PFSK-1 (cell line): ENCODE results near the gene DHRS2.

ENCODE experiments used
- POLR2AphosphoS5 ChIP-seq: IDR thresholded peaks from 2 replicates; pipeline ENCODE4 v1.6.1; 2012; ENCODE audit warnings: low read depth, mild to moderate bottlenecking, control low read depth, low read length, moderate library complexity
- SIN3A ChIP-seq: IDR thresholded peaks from 2 replicates; pipeline ENCODE4 v1.6.1; 2012; ENCODE audit warnings: mild to moderate bottlenecking, low read length, moderate library complexity, borderline replicate concordance; ENCODE audit not compliant: insufficient read depth
- TAF1 ChIP-seq: IDR thresholded peaks from 2 replicates; pipeline ENCODE4 v1.6.1; 2012; ENCODE audit warnings: low read length, control low read depth, borderline replicate concordance; ENCODE audit not compliant: insufficient read depth

DNA sequence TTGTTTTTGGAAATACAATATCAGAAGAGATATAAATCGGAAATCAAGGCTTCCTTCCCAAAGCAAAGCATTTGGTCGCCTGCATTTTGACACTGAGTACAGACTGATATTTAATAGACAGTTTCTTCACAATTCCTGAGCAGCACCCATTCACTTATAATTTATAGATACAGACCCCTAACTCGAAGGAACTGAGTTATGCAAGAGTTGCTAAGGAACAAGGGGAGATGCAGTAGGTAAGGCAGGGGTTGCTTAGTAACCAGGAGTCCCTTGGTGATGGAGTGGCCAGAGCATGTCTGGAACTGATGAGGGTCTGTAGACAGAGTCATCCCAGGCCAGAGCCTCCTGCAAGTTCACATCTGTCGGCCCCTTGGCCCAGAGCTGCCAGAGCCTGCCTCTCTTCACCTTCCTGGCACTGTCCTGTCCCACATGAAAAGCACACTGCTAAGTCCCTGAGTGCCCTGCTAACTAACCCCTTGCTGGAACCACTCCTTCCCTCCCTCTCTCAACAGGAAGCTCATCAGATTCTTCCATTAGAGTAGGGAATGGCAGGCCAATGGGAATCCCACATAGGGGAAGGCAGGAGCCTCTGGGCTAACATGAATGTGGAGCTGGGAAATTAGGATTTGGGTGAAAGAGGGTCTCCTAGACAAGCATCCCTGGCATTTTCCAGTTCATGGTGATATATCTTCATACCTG, 3.6 kb upstream of the DHRS2 start:
- TF ChIP-seq TAF1 (no peak), SIN3A (no peak), POLR2AphosphoS5 (no peak)
